OCI-LY7 (cell line): ENCODE data around the gene TDRD10. TPM values are rescaled to one million over a fixed set of nuclear protein-coding genes. Genes with fewer than 3 reads are reported as not detected.
"Not testable (repeated sequence)": the region's sequence is repeated elsewhere in the genome, so short reads cannot be mapped to it uniquely, and the experiment has no call there.

Experiments used
- BruUV-seq: library from RNA; stranded (reverse); fragments of 400-500 nt; replicated peaks from 2 replicates; lab custom pipeline; 2021; lab: Mats Ljungman, UMichigan
- CTCF ChIA-PET: fragments of 300-600 bp; sonication (Branson Sonifier 250); formaldehyde crosslinking; loops from one replicate; lab custom pipeline; 2022; ENCODE audit warnings: antibody characterized with exemption; ENCODE audit not compliant: unreplicated experiment; lab: Charles Lee
- POLR2A ChIA-PET: fragments of 300-600 bp; sonication (Branson Sonifier 250); formaldehyde crosslinking; loops from one replicate; lab custom pipeline; 2022; ENCODE audit warnings: antibody characterized with exemption; lab: Charles Lee
- DNase-seq: peaks from one replicate; pipeline ENCODE4 v3.0.0-alpha.2; 2015; ENCODE audit warnings: low spot score
- H2AFZ ChIP-seq: fragments of 200-600 bp; sonication (generic), shearing (Covaris generic); 2 replicates; pipeline ENCODE4 v1.6.1; 2014; ENCODE audit warnings: mild to moderate bottlenecking, antibody characterized with exemption, low read length, moderate library complexity
- H3K27ac ChIP-seq: fragments of 200-600 bp; sonication (generic); 2 replicates; pipeline ENCODE4 v1.5.1; 2014; ENCODE audit warnings: mixed run types, low read depth, mild to moderate bottlenecking, moderate library complexity, low read length, inconsistent platforms; ENCODE audit not compliant: poor library complexity, severe bottlenecking
- H3K36me3 ChIP-seq: fragments of 200-600 bp; sonication (generic); 2 replicates; pipeline ENCODE4 v1.6.1; 2014; ENCODE audit warnings: mild to moderate bottlenecking, antibody characterized with exemption, low read length, moderate library complexity, mixed read lengths; ENCODE audit not compliant: insufficient read depth
- H3K4me1 ChIP-seq: fragments of 200-600 bp; sonication (generic); 2 replicates; pipeline ENCODE4 v1.5.1; 2014; ENCODE audit warnings: mild to moderate bottlenecking, low read length; ENCODE audit not compliant: insufficient read depth, poor library complexity, severe bottlenecking
- H3K4me2 ChIP-seq: fragments of 200-600 bp; sonication (generic); 2 replicates; pipeline ENCODE4 v1.6.1; 2014; ENCODE audit warnings: mild to moderate bottlenecking, low read length
- H3K4me3 ChIP-seq: fragments of 200-600 bp; sonication (generic); 2 replicates; pipeline ENCODE4 v1.5.1; 2014; ENCODE audit warnings: mild to moderate bottlenecking, low read depth, low read length; ENCODE audit not compliant: poor library complexity, severe bottlenecking
- H3K79me2 ChIP-seq: fragments of 200-600 bp; sonication (generic); 2 replicates; pipeline ENCODE4 v1.6.1; 2016; ENCODE audit warnings: low read depth, mild to moderate bottlenecking, low read length, moderate library complexity, mixed read lengths; ENCODE audit not compliant: insufficient read depth
- H3K9me2 ChIP-seq: fragments of 200-600 bp; sonication (generic); 2 replicates; pipeline ENCODE4 v1.6.1; 2016; ENCODE audit warnings: mild to moderate bottlenecking, low read length, mixed read lengths; ENCODE audit not compliant: insufficient read depth
- H3K9me3 ChIP-seq: fragments of 200-600 bp; sonication (generic); 2 replicates; pipeline ENCODE4 v1.6.1; 2014; ENCODE audit warnings: mild to moderate bottlenecking, mixed run types, low read length, mixed read lengths
- H4K20me1 ChIP-seq: fragments of 200-600 bp; sonication (generic); 2 replicates; pipeline ENCODE4 v1.6.1; 2014; ENCODE audit warnings: mild to moderate bottlenecking, antibody characterized with exemption, low read length, moderate library complexity, mixed read lengths; ENCODE audit not compliant: insufficient read depth
- EZH2phosphoT487 ChIP-seq: fragments of 200-600 bp; sonication (generic); IDR thresholded peaks from 2 replicates; pipeline ENCODE4 v1.6.1; 2018; ENCODE audit warnings: low read depth, borderline replicate concordance, mild to moderate bottlenecking, mixed run types, antibody characterized with exemption, low read length, moderate library complexity, mixed read lengths
- intact Hi-C: fragments of 100-400 bp; cut with micrococcal nuclease; formaldehyde crosslinking; loops from one replicate; pipeline ENCODE4 v1.10.0; 2022; ENCODE audit not compliant: unreplicated experiment
- total RNA-seq, 2 experiments: library from RNA; depleted of rRNA in 1 of 2; stranded (reverse); fragments of >200 nt in 1 of 2; shearing (Covaris generic) in 1 of 2; gene quantifications; 2 replicates each; pipeline ENCODE4 v1.2.3, GENCODE V29; 2014 to 2022
- TF ChIP-seq, protein P1 (sequence below): fragments of 200-600 bp; sonication (generic); conservative IDR thresholded peaks from 2 replicates; pipeline ENCODE4 v1.5.1; 2014; ENCODE audit warnings: mild to moderate bottlenecking, antibody characterized with exemption, low read length, moderate library complexity, mixed read lengths

Gene TDRD10
- total RNA-seq, 2 experiments from 2014 or later, result 0.13 TPM; not detected in 1

DNA sequence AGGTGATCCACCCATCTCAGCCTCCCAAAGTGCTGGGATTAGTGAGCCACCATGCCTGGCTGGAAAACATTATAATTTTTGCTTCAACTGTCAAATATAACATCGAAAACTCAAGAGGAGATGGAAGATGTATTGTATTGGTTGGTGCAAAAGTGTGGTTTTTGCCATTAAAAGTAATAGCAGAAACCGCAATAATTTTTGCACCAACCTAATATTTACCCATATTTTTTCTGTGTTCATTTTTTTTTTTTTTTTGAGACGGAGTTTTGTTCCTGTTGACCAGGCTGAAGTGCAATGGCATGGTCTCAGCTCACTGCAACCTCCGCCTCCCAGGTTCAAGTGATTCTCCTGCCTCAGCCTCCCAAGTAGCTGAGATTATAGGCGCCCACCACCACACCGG is 27.3 kb downstream of the TDRD10 start:
- no peak overlapping the region for H3K27ac ChIP-seq
- H3K9me2 ChIP-seq, result no peaks in the 10 kb centered on the region
- H3K4me2 ChIP-seq, result no peak overlapping the region
- intact Hi-C loops, result no loop called here
- no peaks in the 10 kb centered on the region for H3K4me1 ChIP-seq
- no peaks in the 10 kb centered on the region for H4K20me1 ChIP-seq
- no peaks in the 10 kb centered on the region for H3K9me3 ChIP-seq
- DNase-seq, result no peak
- H3K79me2 ChIP-seq, result no peaks in the 10 kb centered on the region
- TF ChIP-seq EZH2phosphoT487, result no peak
- TF ChIP-seq, protein P1, sequence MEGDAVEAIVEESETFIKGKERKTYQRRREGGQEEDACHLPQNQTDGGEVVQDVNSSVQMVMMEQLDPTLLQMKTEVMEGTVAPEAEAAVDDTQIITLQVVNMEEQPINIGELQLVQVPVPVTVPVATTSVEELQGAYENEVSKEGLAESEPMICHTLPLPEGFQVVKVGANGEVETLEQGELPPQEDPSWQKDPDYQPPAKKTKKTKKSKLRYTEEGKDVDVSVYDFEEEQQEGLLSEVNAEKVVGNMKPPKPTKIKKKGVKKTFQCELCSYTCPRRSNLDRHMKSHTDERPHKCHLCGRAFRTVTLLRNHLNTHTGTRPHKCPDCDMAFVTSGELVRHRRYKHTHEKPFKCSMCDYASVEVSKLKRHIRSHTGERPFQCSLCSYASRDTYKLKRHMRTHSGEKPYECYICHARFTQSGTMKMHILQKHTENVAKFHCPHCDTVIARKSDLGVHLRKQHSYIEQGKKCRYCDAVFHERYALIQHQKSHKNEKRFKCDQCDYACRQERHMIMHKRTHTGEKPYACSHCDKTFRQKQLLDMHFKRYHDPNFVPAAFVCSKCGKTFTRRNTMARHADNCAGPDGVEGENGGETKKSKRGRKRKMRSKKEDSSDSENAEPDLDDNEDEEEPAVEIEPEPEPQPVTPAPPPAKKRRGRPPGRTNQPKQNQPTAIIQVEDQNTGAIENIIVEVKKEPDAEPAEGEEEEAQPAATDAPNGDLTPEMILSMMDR, result no peak
- no peak overlapping the region for H2AFZ ChIP-seq
- ChIA-PET CTCF (no interaction called here), POLR2A (no interaction called here)
- no peak overlapping the region for H3K4me3 ChIP-seq
- no TSS peak for BruUV-seq
- no peaks in the 10 kb centered on the region for H3K36me3 ChIP-seq

DNA sequence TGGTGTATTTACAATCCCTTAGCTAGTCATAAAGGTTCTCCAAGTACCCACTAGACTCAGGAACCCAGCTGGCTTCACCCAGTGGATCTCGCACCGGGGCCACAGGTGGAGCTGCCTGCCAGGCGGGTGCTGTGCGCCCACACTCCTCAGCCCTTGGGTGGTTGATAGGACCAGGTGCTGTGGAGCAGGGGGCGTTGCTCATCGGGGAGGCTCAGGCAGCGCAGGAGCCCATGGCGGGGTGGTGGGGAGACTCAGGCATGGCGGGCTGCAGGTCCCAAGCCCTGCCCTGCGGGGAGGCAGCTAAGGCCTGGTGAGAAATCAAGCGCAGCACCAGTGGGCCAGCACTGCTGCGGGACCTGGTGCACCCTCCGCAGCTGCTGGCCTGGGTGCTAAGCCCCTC is 29.9 kb downstream of the TDRD10 start:
- H3K36me3 ChIP-seq, H3K79me2 ChIP-seq, H3K4me3 ChIP-seq, H3K4me2 ChIP-seq, H4K20me1 ChIP-seq, POLR2A ChIA-PET, CTCF ChIA-PET, DNase-seq, H3K27ac ChIP-seq, H3K9me2 ChIP-seq, H3K9me3 ChIP-seq, BruUV-seq, H3K4me1 ChIP-seq, intact Hi-C loops, H2AFZ ChIP-seq: not testable (repeated sequence)

DNA sequence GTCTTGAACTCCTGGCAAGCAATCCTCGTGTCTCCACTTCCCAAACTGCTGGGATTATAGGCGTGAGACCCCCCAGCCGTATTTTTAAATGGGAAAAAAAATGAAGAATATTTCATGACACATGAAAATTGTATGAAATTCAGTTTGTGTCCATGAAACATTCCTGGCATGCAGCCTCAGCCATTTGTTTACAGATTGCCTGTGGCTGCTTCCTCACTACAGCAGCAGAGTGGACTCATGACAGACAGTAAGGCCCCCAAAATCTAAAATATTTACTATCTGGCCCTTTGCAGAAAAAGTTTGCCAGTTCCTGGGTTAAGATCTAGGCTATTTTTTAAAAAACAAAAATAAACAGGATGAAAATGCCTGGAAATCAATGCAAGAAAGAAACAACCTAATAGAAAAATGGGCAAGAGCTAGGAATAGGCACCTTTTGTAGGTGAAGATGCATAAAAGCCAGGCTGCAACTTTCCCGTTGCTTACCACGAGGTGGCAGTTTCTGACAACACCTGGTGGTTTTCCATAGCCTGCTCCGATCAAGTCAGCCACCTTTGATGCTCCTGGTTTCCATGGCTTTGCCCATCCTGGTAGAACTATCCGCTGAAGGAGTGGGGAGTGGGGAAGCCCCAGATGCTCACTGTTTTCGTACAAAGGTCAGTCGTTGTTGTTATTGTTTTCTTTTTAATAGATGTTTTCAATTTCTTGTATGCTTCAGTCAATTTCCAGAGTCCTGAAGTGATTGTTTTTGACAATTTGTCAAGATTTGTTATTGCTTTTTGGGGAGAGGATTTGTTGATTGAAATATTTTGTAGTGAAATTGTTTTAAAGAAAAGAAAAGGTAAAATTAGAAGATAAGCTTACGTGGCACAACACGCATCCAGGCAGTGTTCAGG is 32.2 kb downstream of the TDRD10 start:
- POLR2A ChIA-PET, result interaction anchor here (0.6 kb wide), 1 partner anchor 556 kb away, joined by 3 read pairs; no protein-coding TSS in a partner anchor

More for the DNA sequence above, 32.2 kb downstream of the TDRD10 start:
- CTCF ChIA-PET, result no interaction called here
- H2AFZ ChIP-seq, result no peak overlapping the region
- H3K36me3 ChIP-seq, result no peaks in the 10 kb centered on the region
- H3K4me1 ChIP-seq, result no peaks in the 10 kb centered on the region
- no peaks in the 10 kb centered on the region for H3K9me2 ChIP-seq
- intact Hi-C loops, result no loop called here
- H3K4me2 ChIP-seq, result no peak overlapping the region
- H3K4me3 ChIP-seq, result no peak overlapping the region
- DNase-seq, result peak; percentile 49
- no peak for TF ChIP-seq EZH2phosphoT487
- TF ChIP-seq, protein P1, result peak; percentile 77
- H3K79me2 ChIP-seq, result no peaks in the 10 kb centered on the region
- no TSS peak for BruUV-seq
- H3K9me3 ChIP-seq, result no peaks in the 10 kb centered on the region
- H3K27ac ChIP-seq, result no peak overlapping the region
- no peaks in the 10 kb centered on the region for H4K20me1 ChIP-seq
